Measurements from ENCODE around the gene ADGRF1. TPM values are rescaled to one million over a fixed set of nuclear protein-coding genes. Genes with fewer than 3 reads are reported as not detected.

Gene ADGRF1
- total and polyA plus RNA-seq, 8 donors = 0.08 to 1.7 (median 0.45) TPM

DNA sequence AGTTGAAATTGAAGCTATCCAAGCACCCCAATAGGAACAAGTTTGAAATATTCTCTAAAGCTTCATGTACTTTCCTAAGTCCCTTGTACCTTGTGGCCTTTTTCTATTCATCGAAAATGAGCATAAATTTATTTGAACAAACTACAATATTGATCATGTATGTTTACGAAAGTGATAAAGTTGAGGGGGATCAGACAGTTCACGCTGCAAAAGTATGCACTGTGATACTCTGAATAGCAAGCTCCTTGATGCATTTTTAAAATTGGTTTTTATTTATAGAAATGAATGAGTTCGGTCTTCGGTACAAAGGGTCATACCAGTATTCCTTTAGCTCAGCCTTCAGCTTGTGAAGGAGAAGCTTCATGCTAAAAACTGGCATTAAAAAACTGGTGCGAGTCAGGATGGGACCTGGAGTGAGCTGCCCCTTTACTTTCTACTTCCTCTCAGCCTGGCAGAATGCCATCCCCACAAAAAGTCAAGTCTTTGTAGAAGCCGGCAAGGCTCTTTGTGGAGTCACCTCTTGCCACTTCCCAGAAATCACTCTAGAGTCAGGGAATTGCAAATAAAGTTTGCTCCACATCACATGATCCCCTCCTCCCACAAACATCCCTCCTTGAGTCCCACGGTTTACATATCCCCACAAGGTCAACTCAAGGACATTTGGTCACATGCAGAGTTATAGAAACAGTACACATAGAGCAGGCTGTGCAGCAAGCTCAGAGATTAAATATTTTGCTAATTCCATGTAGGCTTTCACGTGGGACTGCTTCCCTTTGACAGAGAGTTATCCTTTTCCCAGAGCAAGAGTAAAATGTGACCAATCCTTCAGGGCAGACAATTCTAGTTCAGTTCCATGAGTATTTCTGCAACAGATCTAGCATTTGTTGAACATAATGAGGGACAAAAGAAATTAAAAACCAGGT lies 34.6 kb upstream of the ADGRF1 start:
- Histone ChIP-seq H3K4me1 (peaks cover 0 to 10% (median 4%) of the 10 kb centered on the region in 3 donors), H3K36me3 (no peaks in the 10 kb centered on the region), H3K27me3 (no peaks in the 10 kb centered on the region), H3K27ac (peak overlapping the region in 1 of 4 donors; percentile 21), H3K9me3 (no peaks in the 10 kb centered on the region), H3K4me3 (no peak overlapping the region)
- ATAC-seq (peak in 3 of 4 donors; percentile 44 to 77 (median 60)), FAIRE-seq (no peak), DNase-seq (peak in 3 of 6 donors; percentile 15 to 41 (median 33))
- intact Hi-C loops (cut with DNase I) = no loop called here
- TF ChIP-seq, protein P1, sequence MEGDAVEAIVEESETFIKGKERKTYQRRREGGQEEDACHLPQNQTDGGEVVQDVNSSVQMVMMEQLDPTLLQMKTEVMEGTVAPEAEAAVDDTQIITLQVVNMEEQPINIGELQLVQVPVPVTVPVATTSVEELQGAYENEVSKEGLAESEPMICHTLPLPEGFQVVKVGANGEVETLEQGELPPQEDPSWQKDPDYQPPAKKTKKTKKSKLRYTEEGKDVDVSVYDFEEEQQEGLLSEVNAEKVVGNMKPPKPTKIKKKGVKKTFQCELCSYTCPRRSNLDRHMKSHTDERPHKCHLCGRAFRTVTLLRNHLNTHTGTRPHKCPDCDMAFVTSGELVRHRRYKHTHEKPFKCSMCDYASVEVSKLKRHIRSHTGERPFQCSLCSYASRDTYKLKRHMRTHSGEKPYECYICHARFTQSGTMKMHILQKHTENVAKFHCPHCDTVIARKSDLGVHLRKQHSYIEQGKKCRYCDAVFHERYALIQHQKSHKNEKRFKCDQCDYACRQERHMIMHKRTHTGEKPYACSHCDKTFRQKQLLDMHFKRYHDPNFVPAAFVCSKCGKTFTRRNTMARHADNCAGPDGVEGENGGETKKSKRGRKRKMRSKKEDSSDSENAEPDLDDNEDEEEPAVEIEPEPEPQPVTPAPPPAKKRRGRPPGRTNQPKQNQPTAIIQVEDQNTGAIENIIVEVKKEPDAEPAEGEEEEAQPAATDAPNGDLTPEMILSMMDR (IDR thresholded peaks at IDR 0.05) = no peak
- WGBS, 2 donors = 24 to 26% methylated on average over 9 of the region's 9 CpGs

DNA sequence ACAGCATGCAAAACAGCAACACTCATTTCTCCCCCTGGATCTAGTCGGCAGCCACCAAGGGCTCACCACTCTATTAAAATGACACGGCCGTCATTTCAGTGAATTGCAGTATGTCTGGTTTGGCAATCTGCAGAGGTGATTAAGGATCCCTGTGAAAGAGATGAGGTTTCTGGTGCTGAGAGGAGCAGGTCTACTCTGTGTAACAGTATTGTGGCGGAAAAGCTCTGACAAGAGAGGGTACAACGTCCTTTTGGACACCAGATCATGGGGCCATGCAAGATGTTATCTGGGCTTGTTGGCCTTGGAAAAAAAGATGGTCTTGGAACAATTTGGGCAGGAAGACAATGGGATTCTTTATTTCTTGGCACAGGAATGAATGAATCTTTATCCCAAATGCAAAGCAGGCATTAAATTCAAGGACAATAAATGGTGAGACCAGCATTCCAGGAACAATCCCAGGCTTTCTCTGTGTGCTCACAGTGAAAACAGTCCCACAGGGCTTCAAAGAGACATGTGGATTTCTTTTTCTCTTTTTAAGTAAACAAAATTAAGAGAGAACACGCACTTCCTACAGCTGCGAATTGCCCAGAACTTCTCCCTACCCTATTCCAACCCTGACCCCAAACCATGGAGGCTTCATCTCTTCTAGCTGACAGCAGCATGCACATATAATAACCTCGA lies 33.7 kb upstream of the ADGRF1 start:
- intact Hi-C loops (cut with DNase I) = no loop called here
- H3K4me1 ChIP-seq = peaks cover 0 to 10% (median 4%) of the 10 kb centered on the region in 3 donors
- H3K27ac ChIP-seq = peak overlapping the region in 1 of 4 donors; percentile 21
- TF ChIP-seq, protein P1 (IDR thresholded peaks at IDR 0.05) = no peak
- H3K27me3 ChIP-seq = no peaks in the 10 kb centered on the region
- peak in 2 of 4 donors; percentile 19 to 53 for ATAC-seq
- H3K9me3 ChIP-seq = no peaks in the 10 kb centered on the region
- H3K4me3 ChIP-seq = no peak overlapping the region
- FAIRE-seq = no peak
- no peaks in the 10 kb centered on the region for H3K36me3 ChIP-seq
- WGBS, 2 donors = 58 to 64% methylated on average over 8 of the region's 8 CpGs
- DNase-seq = no peak

DNA sequence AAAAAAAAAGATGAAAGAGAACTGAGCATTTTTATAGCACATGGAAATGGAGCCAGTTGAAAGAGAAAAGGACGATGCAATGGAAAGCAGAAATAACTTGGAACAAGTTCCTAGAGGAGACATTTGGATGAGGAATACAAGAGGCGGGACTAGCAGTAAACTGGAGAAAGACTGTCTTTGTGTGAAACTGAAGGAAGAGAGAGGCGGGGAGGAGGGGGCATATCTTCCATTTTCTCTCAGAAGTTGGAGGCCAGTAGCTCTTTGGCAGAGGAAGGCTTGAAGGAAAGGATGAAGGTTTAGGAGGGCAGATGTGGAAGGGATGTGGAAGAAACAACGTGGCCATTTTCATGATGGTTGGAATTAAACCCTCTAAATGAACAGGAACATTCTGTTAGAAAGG lies 33.0 kb upstream of the ADGRF1 start:
- Histone ChIP-seq H3K27ac (peak overlapping the region in 1 of 4 donors; percentile 21), H3K27me3 (no peaks in the 10 kb centered on the region), H3K4me3 (no peak overlapping the region), H3K9me3 (no peaks in the 10 kb centered on the region), H3K4me1 (peaks cover 0 to 10% (median 4%) of the 10 kb centered on the region in 3 donors), H3K36me3 (no peaks in the 10 kb centered on the region)
- intact Hi-C loops (cut with DNase I) = no loop called here
- WGBS, 2 donors = 72 to 79% methylated on average over 4 of the region's 4 CpGs
- ATAC-seq (peak in 1 of 4 donors; percentile 24), FAIRE-seq (no peak), DNase-seq (no peak)
- TF ChIP-seq, protein P1 (IDR thresholded peaks at IDR 0.05) = no peak

DNA sequence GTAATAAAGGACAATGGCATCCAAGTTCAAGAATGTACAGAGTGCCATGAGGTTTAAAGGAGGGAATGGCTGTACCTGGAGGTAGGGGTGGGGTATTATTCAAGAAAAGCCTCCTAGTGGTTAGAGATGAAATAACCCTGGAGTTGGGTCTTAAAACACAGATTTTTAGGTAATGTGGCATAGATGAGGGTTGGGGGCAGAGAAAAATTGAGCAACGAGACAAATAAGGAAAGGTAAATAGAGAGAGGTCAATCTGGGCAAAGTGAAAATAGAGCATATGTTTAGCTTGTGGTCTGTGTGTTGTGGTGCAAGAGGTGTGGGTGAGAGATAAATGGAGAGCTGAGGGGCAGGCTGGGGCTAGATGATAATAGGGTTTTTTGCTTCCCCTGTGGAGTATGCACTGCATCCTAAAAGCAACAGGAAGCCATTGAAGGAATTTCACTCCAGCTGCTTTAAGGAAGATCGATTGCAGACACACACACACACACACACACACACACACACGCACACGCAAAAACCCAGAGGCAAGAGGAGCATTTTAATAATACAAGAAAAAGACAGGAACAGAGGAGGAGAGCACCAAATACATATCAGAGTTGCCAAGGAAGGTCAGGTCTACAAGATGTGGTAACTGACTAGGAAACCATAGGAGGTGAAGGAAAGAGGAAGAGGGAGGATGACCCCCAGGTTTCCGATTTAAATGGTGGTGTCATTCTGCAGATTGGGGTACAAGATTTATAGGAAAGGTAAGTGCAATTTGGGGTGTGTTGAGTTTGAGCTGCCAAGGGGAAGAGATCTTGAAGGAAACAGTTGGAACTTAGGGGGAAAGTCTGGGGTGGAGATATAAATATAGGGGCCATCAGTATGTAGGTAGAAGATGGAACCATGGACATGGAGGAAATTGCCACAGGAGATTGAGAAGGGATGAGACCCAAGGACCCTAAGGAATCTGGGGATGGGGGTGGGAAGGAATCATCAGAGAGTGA lies 31.3 kb upstream of the ADGRF1 start:
- ATAC-seq = no peak
- intact Hi-C loops (cut with DNase I) = no loop called here
- Histone ChIP-seq H3K4me3 (no peak overlapping the region), H3K27ac (no peak overlapping the region), H3K36me3 (no peaks in the 10 kb centered on the region), H3K4me1 (peaks cover 0 to 10% (median 4%) of the 10 kb centered on the region in 3 donors), H3K9me3 (no peaks in the 10 kb centered on the region), H3K27me3 (no peaks in the 10 kb centered on the region)
- TF ChIP-seq, protein P1 (IDR thresholded peaks at IDR 0.05) = no peak
- WGBS, 2 donors = 74 to 77% methylated on average over 5 of the region's 5 CpGs
- no peak for FAIRE-seq
- no peak for DNase-seq

All from pancreas (tissue), 10 donors.